VCaP (cell line): Measurements from ENCODE around the gene MOGAT3.

Experiments
- H3K27ac ChIP-seq: fragments of 450-650 bp; 2 replicates; pipeline ENCODE4 v1.5.1; 2017
- TF ChIP-seq, protein P1 (sequence below): fragments of 450-650 bp; conservative IDR thresholded peaks from 2 replicates; pipeline ENCODE4 v1.5.1; 2017; ENCODE audit warnings: mild to moderate bottlenecking, moderate library complexity

MOGAT3 gene

DNA sequence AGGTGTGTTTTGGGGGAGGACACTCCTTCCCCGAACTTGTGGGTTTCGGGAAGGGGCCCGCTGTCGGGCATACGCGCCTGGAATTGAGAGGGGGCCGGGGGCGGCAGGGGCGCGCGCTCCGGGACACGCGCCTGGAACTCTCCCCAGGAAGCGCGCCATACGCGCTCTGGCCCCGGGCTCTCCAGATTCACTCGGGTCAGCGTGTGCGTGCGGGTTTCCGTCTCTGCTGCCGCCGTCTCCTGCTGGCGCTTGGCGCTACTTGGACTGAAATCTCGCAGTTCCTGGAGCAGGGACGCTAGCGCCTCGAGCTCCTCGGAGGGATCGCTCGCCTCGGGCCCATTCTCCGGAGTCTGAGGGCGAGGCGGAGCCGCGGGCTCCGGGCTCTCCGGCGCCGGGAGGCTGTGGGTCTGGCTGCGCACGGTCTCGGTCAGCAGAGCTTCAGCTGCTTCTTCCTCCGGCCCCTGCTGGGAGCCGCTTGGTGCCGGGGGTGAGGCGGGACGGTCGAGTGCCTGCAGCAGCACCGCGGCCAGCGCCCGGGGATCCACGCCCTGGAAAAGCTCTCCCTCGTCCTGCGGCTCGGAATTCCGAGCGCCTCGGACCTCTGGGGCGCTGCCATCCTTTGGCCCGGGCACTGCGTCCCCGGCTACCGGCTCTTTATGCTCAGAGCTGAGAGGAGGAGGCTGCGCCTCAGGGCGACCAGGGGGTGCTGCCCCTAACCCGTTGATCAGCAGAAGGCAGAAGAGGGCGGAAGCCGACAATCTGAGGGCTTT, 36.6 kb downstream of the MOGAT3 start:
- TF ChIP-seq, protein P1, sequence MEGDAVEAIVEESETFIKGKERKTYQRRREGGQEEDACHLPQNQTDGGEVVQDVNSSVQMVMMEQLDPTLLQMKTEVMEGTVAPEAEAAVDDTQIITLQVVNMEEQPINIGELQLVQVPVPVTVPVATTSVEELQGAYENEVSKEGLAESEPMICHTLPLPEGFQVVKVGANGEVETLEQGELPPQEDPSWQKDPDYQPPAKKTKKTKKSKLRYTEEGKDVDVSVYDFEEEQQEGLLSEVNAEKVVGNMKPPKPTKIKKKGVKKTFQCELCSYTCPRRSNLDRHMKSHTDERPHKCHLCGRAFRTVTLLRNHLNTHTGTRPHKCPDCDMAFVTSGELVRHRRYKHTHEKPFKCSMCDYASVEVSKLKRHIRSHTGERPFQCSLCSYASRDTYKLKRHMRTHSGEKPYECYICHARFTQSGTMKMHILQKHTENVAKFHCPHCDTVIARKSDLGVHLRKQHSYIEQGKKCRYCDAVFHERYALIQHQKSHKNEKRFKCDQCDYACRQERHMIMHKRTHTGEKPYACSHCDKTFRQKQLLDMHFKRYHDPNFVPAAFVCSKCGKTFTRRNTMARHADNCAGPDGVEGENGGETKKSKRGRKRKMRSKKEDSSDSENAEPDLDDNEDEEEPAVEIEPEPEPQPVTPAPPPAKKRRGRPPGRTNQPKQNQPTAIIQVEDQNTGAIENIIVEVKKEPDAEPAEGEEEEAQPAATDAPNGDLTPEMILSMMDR, result no peak
- H3K27ac ChIP-seq, result peak overlapping the region; percentile 98

DNA sequence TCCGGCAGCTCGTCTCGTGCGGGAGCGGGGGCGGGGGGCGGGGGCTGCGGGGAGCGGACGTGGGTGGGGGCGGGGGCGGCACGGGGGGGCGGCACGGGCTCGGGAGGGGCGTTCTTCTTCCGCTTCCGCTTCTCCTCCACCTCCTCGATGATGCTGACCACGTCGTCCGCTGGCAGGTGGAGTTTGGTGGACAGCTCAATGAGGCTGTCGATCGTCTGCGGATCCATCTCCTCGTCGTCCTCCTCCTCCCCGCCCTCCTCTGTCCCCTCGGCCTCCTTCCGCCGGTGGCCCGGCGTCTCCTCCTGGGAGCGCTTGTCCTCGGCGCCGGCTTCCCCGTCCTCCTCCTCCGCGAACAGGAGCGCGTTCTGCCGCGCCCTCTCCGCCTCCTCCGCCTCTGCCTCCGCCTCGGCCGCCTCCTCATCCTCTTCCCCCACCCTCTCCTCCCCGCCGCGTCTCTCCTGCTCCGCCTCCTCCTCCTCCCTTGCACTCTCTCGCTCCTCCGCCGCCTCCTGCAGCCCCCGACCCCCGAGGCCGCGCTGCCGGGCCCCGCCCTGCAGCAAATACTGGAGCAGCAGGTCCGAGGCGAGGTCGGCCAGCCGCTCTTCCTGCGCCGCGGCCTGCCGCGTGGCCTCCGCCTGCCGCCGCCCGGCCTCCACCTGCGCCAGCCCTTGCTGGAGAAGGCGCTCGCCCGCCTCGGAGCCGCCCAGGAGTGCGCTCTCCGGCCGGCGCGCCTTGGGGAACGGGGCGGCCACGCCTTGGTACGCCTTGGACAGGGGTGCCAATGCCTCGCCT, 37.4 kb downstream of the MOGAT3 start:
- H3K27ac ChIP-seq, result peak overlapping the region; percentile 98
- TF ChIP-seq, protein P1, result no peak

DNA sequence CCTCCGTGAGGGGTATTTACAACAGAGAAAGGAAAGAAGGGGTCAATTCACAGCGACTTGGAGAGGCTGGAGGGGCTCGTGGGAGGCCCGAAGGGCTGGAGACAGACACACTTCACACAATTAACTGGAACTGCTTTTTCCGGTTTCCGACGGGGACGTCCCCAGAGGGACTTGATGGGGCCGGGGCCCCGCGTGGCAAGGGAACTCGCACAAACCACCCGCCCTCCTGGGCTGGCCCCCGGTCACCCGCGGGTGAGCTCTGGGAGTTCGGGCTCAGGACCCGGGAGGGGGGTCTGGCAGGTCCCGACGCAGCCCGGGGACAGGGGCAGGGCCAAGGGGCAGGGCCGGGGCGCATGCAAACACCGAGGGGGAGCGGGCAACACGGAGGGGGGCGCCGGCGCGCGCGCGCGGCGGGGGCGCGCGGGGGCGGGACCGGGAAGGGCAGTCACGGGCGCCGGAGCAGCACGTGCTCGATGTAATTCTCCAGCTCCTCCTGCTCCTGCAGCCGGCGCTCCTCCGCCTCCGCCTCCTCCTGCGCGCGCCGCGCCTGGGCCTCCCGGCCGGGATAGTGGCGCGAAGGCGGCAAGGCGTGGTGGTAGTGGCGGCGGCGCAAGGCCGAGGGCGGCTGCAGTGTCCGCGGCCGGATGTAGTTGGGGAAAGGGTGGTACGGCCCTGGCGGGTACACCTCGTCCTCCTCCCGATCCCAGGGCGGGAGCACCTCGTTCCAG, 38.1 kb downstream of the MOGAT3 start:
- H3K27ac ChIP-seq, result peak overlapping the region; percentile 98
- TF ChIP-seq, protein P1, result no peak

DNA sequence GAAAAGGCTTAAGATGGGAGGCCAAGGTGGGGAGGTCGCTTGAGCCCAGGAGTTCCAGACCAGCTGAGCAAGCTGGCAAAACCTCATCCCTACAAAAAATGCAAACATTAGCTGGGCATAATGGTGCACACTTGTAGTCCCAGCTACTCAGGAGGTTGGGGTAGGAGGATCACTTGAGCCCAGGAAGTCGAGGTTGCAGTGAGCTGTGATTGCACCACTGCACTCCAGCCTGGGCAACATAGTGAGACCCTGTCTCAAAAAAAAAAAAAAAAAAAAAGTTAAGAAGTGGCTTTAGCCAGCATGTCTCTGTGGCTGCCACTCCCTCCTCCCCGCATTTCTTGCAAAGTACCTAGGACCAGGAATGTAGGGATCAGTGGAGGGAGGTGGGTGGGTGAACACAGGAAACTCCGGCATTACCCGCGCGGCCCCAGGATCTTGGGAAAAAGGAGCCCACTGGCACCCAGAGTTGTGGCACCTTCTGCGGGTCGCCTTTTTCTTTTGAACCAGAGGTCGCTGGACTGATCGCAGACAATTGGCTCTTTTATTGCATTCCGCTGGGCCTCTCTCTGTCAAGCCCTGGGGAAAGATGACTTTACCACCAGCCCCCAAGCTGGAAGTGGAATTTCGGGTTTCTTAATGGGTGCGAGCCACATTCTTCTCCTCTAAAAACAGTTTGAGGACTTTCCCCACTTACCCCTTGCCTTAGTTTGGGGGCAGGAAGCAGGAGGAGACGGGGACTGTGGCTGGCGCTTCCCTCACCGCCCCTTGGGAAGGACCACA, 39.0 kb downstream of the MOGAT3 start:
- TF ChIP-seq, protein P1, result no peak
- H3K27ac ChIP-seq, result peak overlapping the region; percentile 98

DNA sequence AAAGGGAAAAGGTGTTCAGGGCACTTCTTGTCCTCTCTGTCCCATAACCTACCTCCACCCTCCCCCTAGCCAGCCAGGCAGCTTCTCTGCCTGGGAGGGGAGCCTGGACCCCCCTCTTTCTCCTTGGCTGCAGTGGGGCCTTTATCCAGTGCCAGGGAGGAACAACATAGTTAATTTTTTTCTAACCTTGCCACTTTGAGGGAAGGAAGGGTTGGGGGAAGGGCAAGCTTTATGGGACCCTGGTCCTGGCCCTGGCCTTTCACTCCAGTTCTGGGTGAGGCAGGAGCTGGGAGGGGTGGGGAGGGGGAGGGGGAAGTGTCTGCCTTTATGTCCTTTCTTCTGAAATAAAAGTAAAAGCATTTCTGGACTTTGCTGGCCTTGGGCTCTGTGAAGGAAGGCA, 39.9 kb downstream of the MOGAT3 start:
- peak overlapping the region; percentile 98 for H3K27ac ChIP-seq
- TF ChIP-seq, protein P1, result no peak

DNA sequence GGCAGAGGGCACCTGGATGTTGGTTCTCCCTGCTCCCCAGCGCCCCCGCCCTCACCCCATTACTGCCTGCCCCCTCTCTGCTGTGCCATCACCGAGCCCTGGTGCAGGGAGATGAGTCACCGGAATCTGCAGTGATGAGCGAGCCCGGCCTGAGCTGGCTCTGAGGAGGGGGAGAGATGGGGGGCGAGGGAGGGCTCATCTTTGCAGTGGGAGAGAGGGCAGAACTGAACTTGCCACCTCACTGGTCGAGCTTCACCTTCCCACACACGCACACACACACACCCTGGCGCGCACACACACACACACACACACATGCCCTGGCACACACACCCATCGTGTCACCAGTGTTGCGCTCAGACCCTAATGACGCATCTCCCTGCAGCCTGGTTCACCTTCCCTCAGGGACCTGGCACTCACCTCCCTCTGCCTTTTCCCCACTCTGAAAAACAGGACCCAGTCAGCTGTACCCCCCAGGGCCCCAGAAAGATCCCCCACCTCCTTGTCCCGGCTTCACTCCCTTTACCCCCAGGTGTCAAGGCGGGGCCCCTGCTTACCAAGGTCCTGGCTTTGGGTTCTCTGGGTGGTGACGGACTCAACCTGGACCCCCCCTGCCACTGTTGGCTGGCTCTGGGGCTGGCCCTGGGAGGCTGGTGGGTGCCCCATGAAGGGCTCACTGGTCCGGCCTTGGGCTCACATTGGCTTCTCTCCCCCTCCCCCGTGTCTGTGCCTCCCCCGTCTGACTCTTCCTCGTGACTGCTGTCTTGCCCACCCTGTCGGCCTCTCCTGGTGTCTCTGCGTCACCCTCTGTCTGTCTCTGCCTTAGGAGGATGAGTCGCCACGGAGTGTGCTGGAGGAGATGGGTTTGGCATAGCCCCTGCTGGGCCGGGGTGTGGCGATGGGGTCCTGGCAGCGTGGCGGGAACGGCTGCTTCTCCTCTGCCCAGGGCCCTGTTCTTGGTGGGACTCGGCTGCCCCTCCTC, 40.9 kb downstream of the MOGAT3 start:
- TF ChIP-seq, protein P1, result no peak
- peak overlapping the region; percentile 98 for H3K27ac ChIP-seq
